Heart right ventricle (tissue), 16 donors: Measurements from ENCODE around the gene DCST2. TPM values are rescaled to one million over a fixed set of nuclear protein-coding genes. Genes with fewer than 3 reads are reported as not detected.
A peak's percentile ranks its signal among the peaks of the same experiment; 100 is the strongest.

Experiments
- ATAC-seq, 8 donors: fragments of 200-7000 bp; cut with Tn5 transposase; one replicate each; pipeline ENCODE4 v1.9.1; 2020; ENCODE audit warnings: mild to moderate bottlenecking in 8 of 8, moderate library complexity in 8 of 8, moderate number of reproducible peaks in 1 of 8
- DNase-seq, 2 donors: peaks; one replicate each; pipeline ENCODE4 v3.0.0-alpha.2; 2020
- H3K27ac ChIP-seq, 10 donors: fragments of 200-600 bp; sonication (generic) in 2 of 10; one replicate each; pipeline versions ENCODE4 v1.5.0 to v1.8.0; 2020 to 2022; ENCODE audit warnings: mild to moderate bottlenecking in 3 of 10
- H3K27me3 ChIP-seq, 7 donors: fragments of 200-600 bp; one replicate each; pipeline ENCODE4 v1.8.0; 2021 to 2022; ENCODE audit warnings: mild to moderate bottlenecking in 2 of 7
- H3K36me3 ChIP-seq, 9 donors: fragments of 200-600 bp; sonication (generic) in 1 of 9; one replicate each; pipeline versions ENCODE4 v1.5.0 to v1.8.0; 2020 to 2022; ENCODE audit warnings: mild to moderate bottlenecking in 2 of 9
- H3K4me1 ChIP-seq, 9 donors: fragments of 200-600 bp; sonication (generic) in 1 of 9; one replicate each; pipeline versions ENCODE4 v1.5.0 to v1.8.0; 2020 to 2022; ENCODE audit warnings: mild to moderate bottlenecking in 4 of 9
- H3K4me3 ChIP-seq, 10 donors: fragments of 200-600 bp; sonication (generic) in 2 of 10; one replicate each; pipeline versions ENCODE4 v1.5.0 to v1.8.0; 2020 to 2022; ENCODE audit warnings: mild to moderate bottlenecking in 7 of 10, moderate library complexity in 2 of 10
- H3K9me3 ChIP-seq, 11 donors: fragments of 200-600 bp in 10 of 11; sonication (generic) in 2 of 11; one replicate each; pipeline versions ENCODE4 v1.5.0 to v1.8.0; 2013 to 2022; ENCODE audit warnings: mild to moderate bottlenecking in 2 of 11, control low read depth in 1 of 11, moderate library complexity in 1 of 11
- WGBS, 2 donors: extraction: QIAGEN DNeasy Blood & Tissue Kit; methylation state at CpG; one replicate each; pipeline ENCODE4 v1.1.7; 2013; ENCODE audit warnings: inconsistent platforms in 1 of 2; 5-methylcytosine and 5-hydroxymethylcytosine counted together
- intact Hi-C, 10 donors: fragments of 100-400 bp; cut with DNase I; formaldehyde crosslinking; loops; one replicate each; pipeline versions ENCODE4 v1.11.1 to v1.14.2; 2022
- microRNA-seq, 2 donors: library from miRNA; unstranded; fragments of <30 nt; microRNA quantifications; one replicate each; pipeline ENCODE4 v1.2.0, GENCODE V29; 2021
- polyA plus RNA-seq, 2 donors: library from polyadenylated mRNA; stranded (reverse); fragments of 200-250 nt; gene quantifications; one replicate each; pipeline ENCODE4 v1.2.3, GENCODE V29; 2013
- total RNA-seq, 10 donors: library from RNA; stranded (reverse); fragmentation: NEBNext Ultra II Directional in 3 of 10; extraction: Animal tissue kit (Norgen Biotek cat#: 25700) in 3 of 10; gene quantifications; one replicate each; pipeline versions ENCODE4 v1.2.1 to v1.2.4, GENCODE V29; 2021 to 2023
- TF ChIP-seq, protein P1 (sequence below), 9 donors: fragments of 200-600 bp; sonication (generic) in 2 of 9; IDR thresholded peaks; one replicate each; pipeline versions ENCODE4 v1.5.0 to v1.8.0; 2021 to 2022; ENCODE audit warnings: antibody characterized with exemption in 9 of 9, mild to moderate bottlenecking in 5 of 9, moderate library complexity in 1 of 9
- donor health status: Arrhythmogenic right ventricular cardiomyopathy.
- donor health status: ischemic (EF 13 %, LVEDD 7.1; RV severe dilation, severe dysfunction).
- donor health status: healthy with polysubstance abuse.
- donor health status: DM: no; HTN: yes; CAD: no.
- donor health status: DM: no; HTN: no; CAD: no.
- donor health status: ischemic (EF 25% LVEDD 6.9; RV normal size, moderate dysfunction).
- donor health status: ischemic (EF 25% LVEDD 5.7; RV mildly dilated, moderate dysfunction).
- donor health status: healthy.
- donor health status: DM: yes; HTN: yes; CAD: no.
- donor health status: Ischemic cardiomyopathy.
- donor health status: ischemic (EF 35%, LVEDD 5.7; RV mildly dilated, moderate dysfunction).
- donor health status: nonischemic (EF 11% LVEDD 7.7; RV severe dilation, severe dysfunction).
- donor health status: DM: yes; HTN: yes; CAD: no.
- donor health status: PGD.
- donor health status: ischemic (EF 29% LVEDD 5.4; RV normal size, mild dysfunction).
- donor health status: nonischemic (EF 23%, LVEDD 6.1; RV moderate dilation, normal function).

The DCST2 gene
- total and polyA plus RNA-seq, 12 donors: 0.15 to 1.8 (median 0.32) TPM; not detected in 1

DNA sequence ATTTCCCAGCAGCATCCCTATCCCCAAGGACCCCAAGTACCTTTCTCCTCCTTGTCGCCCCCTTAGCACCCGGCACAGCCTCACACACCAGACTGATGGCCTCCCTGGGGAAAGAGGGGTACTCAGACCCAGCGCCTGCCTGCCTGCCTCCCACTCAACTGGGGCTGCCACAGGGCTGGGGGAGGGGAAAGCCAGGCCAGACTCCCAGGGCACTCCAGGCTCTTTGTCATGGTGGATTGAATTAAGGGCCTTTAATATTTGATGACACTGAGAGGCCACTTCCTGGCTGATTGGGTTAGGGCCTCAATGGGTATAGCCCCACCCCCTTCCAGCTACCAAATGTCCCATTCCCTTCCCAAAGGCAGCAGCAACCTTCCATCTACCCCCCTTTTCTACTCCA lies 64.8 kb downstream of the DCST2 start:
- Histone ChIP-seq H3K27me3 (no peaks in the 10 kb centered on the region), H3K27ac (peak overlapping the region in 9 of 10 donors; percentile 8 to 100 (median 96)), H3K36me3 (peaks cover 0 to 57% (median 40%) of the 10 kb centered on the region in 9 donors), H3K9me3 (no peaks in the 10 kb centered on the region), H3K4me3 (peak overlapping the region in 2 of 10 donors; percentile 70 to 89), H3K4me1 (peaks cover 28 to 72% (median 69%) of the 10 kb centered on the region in 9 donors)
- intact Hi-C loops: loop anchor here in 1 of 10 donors (5.0 kb wide), 1 partner anchor 49 kb away; no protein-coding TSS in a partner anchor
- ATAC-seq: no peak
- TF ChIP-seq, protein P1, sequence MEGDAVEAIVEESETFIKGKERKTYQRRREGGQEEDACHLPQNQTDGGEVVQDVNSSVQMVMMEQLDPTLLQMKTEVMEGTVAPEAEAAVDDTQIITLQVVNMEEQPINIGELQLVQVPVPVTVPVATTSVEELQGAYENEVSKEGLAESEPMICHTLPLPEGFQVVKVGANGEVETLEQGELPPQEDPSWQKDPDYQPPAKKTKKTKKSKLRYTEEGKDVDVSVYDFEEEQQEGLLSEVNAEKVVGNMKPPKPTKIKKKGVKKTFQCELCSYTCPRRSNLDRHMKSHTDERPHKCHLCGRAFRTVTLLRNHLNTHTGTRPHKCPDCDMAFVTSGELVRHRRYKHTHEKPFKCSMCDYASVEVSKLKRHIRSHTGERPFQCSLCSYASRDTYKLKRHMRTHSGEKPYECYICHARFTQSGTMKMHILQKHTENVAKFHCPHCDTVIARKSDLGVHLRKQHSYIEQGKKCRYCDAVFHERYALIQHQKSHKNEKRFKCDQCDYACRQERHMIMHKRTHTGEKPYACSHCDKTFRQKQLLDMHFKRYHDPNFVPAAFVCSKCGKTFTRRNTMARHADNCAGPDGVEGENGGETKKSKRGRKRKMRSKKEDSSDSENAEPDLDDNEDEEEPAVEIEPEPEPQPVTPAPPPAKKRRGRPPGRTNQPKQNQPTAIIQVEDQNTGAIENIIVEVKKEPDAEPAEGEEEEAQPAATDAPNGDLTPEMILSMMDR (IDR thresholded peaks at IDR 0.05): no peak
- WGBS, 2 donors: 82 to 87% methylated on average over 3 of the region's 3 CpGs
- DNase-seq: no peak

Small RNA genes lying within 50 kb of the gene (microRNA-seq; reads per million reads assigned to microRNA genes)
- gene MIR4258: 0 reads per million in 2 donors

Other genes starting within 250 kb of the DCST2 start
- gene KCNN3, start 163.5 kb downstream of the DCST2 start, total RNA-seq: 1 to 10 TPM in 9 of 10 donors, under 1 TPM in 1; 0.52 to 5.9 (median 2.7) TPM
- under 1 TPM; 0.17 to 0.59 TPM for gene KCNN3, start 163.5 kb downstream of the DCST2 start, polyA plus RNA-seq
- gene PMVK, start 97.1 kb downstream of the DCST2 start, total RNA-seq: 10 to 100 TPM; 29.9 to 66.4 (median 39.4) TPM
- gene PMVK, start 97.1 kb downstream of the DCST2 start, polyA plus RNA-seq: 10 to 100 TPM; 40.2 to 42.9 TPM
- gene PBXIP1, start 77.7 kb downstream of the DCST2 start, total RNA-seq: 10 to 100 TPM; 38.3 to 75.0 (median 48.8) TPM
- gene PBXIP1, start 77.7 kb downstream of the DCST2 start, polyA plus RNA-seq: 10 to 100 TPM; 25.4 to 33.0 TPM
- gene PYGO2, start 72.0 kb downstream of the DCST2 start, total RNA-seq: 10 to 100 TPM in 9 of 10 donors, 1 to 10 TPM in 1; 8.8 to 18.0 (median 13.9) TPM
- gene PYGO2, start 72.0 kb downstream of the DCST2 start, polyA plus RNA-seq: 10 to 100 TPM; 11.9 to 12.1 TPM
- gene SHC1, start 63.0 kb downstream of the DCST2 start, total RNA-seq: 10 to 100 TPM; 42.6 to 95.7 (median 57.8) TPM
- 10 to 100 TPM; 35.6 to 58.3 TPM for gene SHC1, start 63.0 kb downstream of the DCST2 start, polyA plus RNA-seq
- 10 to 100 TPM; 10.9 to 30.9 (median 17.5) TPM for gene CKS1B, start 59.1 kb downstream of the DCST2 start, total RNA-seq
- 10 to 100 TPM in 1 of 2 donors, 1 to 10 TPM in 1; 4.6 to 36.7 TPM for gene CKS1B, start 59.1 kb downstream of the DCST2 start, polyA plus RNA-seq
- 10 to 100 TPM; 20.1 to 36.8 (median 24.1) TPM for gene FLAD1, start 50.4 kb downstream of the DCST2 start, total RNA-seq
- gene FLAD1, start 50.4 kb downstream of the DCST2 start, polyA plus RNA-seq: 10 to 100 TPM; 25.1 to 41.6 TPM
- gene LENEP, start 40.2 kb downstream of the DCST2 start, total RNA-seq: not detected
- not detected for gene LENEP, start 40.2 kb downstream of the DCST2 start, polyA plus RNA-seq
- gene ZBTB7B, start 31.0 kb downstream of the DCST2 start, total RNA-seq: 10 to 100 TPM; 25.7 to 54.7 (median 34.5) TPM
- 10 to 100 TPM; 41.1 to 51.6 TPM for gene ZBTB7B, start 31.0 kb downstream of the DCST2 start, polyA plus RNA-seq
- not detected for gene DCST1, start within 50 bp of the DCST2 start, total RNA-seq
- under 1 TPM in 1 of 2 donors, not detected in 1; 0.29 TPM for gene DCST1, start within 50 bp of the DCST2 start, polyA plus RNA-seq
- 100 to 1,000 TPM in 1 of 10 donors, 10 to 100 TPM in 9; 46.7 to 146 (median 58.5) TPM for gene ADAM15, start 17.5 kb upstream of the DCST2 start, total RNA-seq
- 100 to 1,000 TPM; 144 to 305 TPM for gene ADAM15, start 17.5 kb upstream of the DCST2 start, polyA plus RNA-seq
- gene EFNA4, start 30.0 kb upstream of the DCST2 start, total RNA-seq: 1 to 10 TPM in 8 of 10 donors, under 1 TPM in 2; 0.49 to 2.8 (median 1.8) TPM
- gene EFNA4, start 30.0 kb upstream of the DCST2 start, polyA plus RNA-seq: 1 to 10 TPM; 4.2 to 5.4 TPM
- gene EFNA3, start 45.1 kb upstream of the DCST2 start, total RNA-seq: 1 to 10 TPM in 1 of 10 donors, under 1 TPM in 8, not detected in 1; 0.23 to 1.9 (median 0.46) TPM
- 1 to 10 TPM in 1 of 2 donors, under 1 TPM in 1; 0.95 to 1.8 TPM for gene EFNA3, start 45.1 kb upstream of the DCST2 start, polyA plus RNA-seq
- 10 to 100 TPM; 28.9 to 50.0 (median 35.6) TPM for gene EFNA1, start 94.1 kb upstream of the DCST2 start, total RNA-seq
- 100 to 1,000 TPM in 1 of 2 donors, 10 to 100 TPM in 1; 44.2 to 104 TPM for gene EFNA1, start 94.1 kb upstream of the DCST2 start, polyA plus RNA-seq
- gene SLC50A1, start 102.1 kb upstream of the DCST2 start, total RNA-seq: 10 to 100 TPM in 2 of 10 donors, 1 to 10 TPM in 8; 5.5 to 16.8 (median 7.9) TPM
- 10 to 100 TPM; 23.2 to 33.7 TPM for gene SLC50A1, start 102.1 kb upstream of the DCST2 start, polyA plus RNA-seq
- 10 to 100 TPM; 48.2 to 70.9 (median 53.4) TPM for gene DPM3, start 106.8 kb upstream of the DCST2 start, total RNA-seq
- gene DPM3, start 106.8 kb upstream of the DCST2 start, polyA plus RNA-seq: 100 to 1,000 TPM; 144 to 304 TPM
- 100 to 1,000 TPM in 9 of 10 donors, 10 to 100 TPM in 1; 96.1 to 173 (median 114) TPM for gene KRTCAP2, start 139.5 kb upstream of the DCST2 start, total RNA-seq
- 100 to 1,000 TPM; 302 to 355 TPM for gene KRTCAP2, start 139.5 kb upstream of the DCST2 start, polyA plus RNA-seq
- under 1 TPM in 2 of 10 donors, not detected in 8; 0.10 to 0.35 TPM for gene TRIM46, start 140.1 kb upstream of the DCST2 start, total RNA-seq
- gene TRIM46, start 140.1 kb upstream of the DCST2 start, polyA plus RNA-seq: under 1 TPM; 0.04 to 0.07 TPM
- gene THBS3, start 174.1 kb upstream of the DCST2 start, total RNA-seq: 1 to 10 TPM; 3.8 to 8.8 (median 6.4) TPM
- 10 to 100 TPM in 1 of 2 donors, 1 to 10 TPM in 1; 4.9 to 23.5 TPM for gene THBS3, start 174.1 kb upstream of the DCST2 start, polyA plus RNA-seq
- gene MTX1, start 174.9 kb upstream of the DCST2 start, total RNA-seq: 10 to 100 TPM; 13.1 to 25.8 (median 17.1) TPM
- 10 to 100 TPM; 33.9 to 49.7 TPM for gene MTX1, start 174.9 kb upstream of the DCST2 start, polyA plus RNA-seq
- 10 to 100 TPM in 7 of 10 donors, 1 to 10 TPM in 3; 8.6 to 21.0 (median 11.3) TPM for gene ENTREP3, start 221.7 kb upstream of the DCST2 start, total RNA-seq
- 10 to 100 TPM in 1 of 2 donors, 1 to 10 TPM in 1; 7.1 to 13.7 TPM for gene ENTREP3, start 221.7 kb upstream of the DCST2 start, polyA plus RNA-seq
- gene SCAMP3, start 228.6 kb upstream of the DCST2 start, total RNA-seq: 10 to 100 TPM; 54.1 to 73.1 (median 60.1) TPM
- gene SCAMP3, start 228.6 kb upstream of the DCST2 start, polyA plus RNA-seq: 100 to 1,000 TPM in 1 of 2 donors, 10 to 100 TPM in 1; 47.9 to 109 TPM
- gene CLK2, start 239.7 kb upstream of the DCST2 start, total RNA-seq: 10 to 100 TPM; 12.5 to 21.9 (median 18.0) TPM
- gene CLK2, start 239.7 kb upstream of the DCST2 start, polyA plus RNA-seq: 10 to 100 TPM; 17.4 to 47.1 TPM
- 1 to 10 TPM in 5 of 10 donors, under 1 TPM in 5; 0.68 to 1.7 (median 1.0) TPM for gene HCN3, start 243.7 kb upstream of the DCST2 start, total RNA-seq
- gene HCN3, start 243.7 kb upstream of the DCST2 start, polyA plus RNA-seq: 1 to 10 TPM in 1 of 2 donors, under 1 TPM in 1; 0.81 to 3.2 TPM